ENCODE data around the gene PIEZO1.

The PIEZO1 gene

GRCh38 chr16:88719267-88719932, 65.6 kb downstream of the PIEZO1 start:
- DNase-seq (ENCODE audit: low read depth in 2 of 2), result no peak

DNA sequence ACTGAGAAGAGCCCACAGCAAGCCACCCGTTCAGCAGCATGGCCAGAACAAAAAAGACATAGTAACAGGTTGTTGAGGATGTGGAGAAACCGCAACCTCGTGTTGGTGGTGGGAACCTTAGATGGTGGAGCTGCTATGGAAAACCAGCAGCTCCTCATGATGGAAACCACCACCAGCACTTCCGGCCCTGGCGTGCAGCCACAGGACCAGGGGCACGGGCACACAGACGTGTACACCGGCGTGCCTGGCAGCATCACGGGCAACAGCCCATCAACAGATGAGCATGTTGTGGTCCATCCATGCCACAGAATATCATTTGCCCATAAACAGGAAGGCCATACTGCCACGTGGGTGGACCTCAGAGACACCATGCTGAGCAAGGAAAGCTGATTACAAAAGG, 66.8 kb downstream of the PIEZO1 start:
- no peak for DNase-seq (ENCODE audit: low read depth in 2 of 2)

GRCh38 chr16:88716601-88717001, 68.4 kb downstream of the PIEZO1 start:
- no peak for DNase-seq (ENCODE audit: low read depth in 2 of 2)

DNA sequence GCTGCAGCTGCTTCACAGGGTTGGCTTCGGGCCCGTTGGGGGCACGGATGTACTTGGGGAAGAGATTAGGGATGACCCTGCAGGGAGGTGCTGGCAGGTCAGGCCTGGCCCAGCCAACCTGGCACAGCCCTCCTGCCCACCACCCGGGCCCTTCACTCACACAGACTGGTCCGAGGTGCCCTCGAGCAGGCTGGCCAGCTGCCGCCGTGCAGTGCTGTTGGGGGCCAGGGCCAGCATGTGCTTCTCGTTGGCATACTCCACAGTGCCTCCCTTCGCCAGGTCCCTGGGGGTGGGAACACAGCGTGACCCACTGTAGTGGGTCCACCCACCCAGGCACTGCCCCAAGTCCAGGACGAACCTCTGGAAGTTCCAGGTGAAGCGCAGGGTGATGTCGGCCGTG, 68.8 kb downstream of the PIEZO1 start:
- no peak for DNase-seq (ENCODE audit: low read depth in 2 of 2)

DNA sequence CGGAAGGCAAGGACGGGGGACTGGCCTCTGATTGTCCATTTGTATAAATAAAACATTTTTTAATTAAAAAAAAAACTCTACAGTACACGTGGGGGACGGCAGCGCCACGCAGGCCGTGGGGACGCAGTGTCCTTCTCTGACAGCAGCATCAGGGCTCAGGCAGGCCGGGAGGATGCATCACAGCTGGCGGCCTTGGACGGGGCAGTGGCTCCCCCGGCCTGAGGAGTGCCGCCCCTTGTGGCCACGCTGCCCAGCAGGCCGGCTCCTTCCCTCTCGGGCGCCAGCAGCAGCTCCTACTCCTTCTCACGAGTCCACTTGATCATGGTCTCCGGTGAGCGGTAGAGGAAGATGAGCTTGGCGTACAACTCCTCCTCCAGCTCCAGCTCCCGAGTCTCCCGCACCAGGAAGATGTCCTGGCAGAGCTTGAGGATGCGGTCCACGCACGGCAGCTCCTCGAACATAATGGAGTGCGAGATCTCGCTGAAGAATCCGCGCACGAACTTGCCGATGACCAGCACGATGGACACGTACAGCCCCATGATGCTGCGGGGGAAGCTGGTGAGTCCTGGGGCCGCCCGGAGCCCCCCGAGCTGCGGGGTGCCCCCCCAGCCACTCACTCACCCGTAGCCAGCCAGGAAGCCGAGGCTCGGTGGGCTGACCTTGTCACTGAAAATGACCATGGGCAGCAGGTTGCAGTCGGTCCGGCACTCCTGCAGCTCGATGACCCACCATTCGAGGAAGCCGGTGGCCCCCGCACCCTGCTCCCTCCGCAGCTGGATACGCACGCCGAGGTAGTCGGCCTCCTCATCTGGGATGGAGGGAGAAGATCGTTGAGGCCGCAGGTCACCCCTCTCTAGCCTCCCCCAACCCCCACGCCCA, 69.5 kb downstream of the PIEZO1 start:
- no peak for DNase-seq (ENCODE audit: low read depth in 2 of 2)

DNA sequence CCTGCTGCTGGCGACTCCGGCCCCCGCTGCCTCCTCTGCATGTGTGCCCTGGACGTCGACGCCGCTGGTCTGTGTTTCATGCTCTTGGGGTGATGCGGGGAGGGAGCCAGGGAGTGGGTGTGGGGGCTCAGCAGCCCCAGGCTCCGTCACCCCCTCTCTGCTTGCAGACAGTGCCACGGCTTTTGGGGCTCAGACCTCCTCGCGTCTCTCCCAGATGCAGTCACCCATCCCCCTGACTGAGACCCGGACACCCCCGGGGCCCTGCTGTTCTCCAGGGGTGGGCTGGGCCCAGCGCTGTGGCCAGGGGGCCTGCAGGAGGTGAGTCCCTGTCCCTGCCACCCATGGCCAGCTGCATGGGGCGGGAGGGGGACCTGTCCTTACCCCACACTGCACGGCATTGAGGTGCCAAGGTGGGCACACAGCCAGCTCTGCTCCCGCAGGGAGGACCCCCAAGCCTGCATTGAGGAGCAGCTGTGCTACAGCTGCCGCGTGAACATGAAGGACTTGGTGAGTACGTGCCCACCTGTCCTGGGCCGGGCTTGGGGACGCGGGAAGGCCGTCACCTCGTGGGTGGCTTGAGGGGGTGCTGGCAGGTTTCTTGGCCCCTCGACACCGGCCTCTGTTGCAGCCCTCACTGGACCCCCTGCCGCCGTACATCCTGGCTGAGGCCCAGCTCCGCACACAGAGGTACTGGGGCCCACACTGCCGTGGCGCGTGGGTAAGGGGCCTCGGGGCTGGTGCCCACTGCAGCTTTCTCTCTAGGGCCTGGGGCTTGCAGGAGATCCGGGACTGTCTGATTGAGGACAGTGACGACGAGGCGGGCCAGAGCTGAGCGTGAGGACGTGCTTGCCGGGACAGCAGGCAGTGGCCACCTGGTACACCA, 70.4 kb downstream of the PIEZO1 start:
- DNase-seq (ENCODE audit: low read depth in 2 of 2), result no peak

DNA sequence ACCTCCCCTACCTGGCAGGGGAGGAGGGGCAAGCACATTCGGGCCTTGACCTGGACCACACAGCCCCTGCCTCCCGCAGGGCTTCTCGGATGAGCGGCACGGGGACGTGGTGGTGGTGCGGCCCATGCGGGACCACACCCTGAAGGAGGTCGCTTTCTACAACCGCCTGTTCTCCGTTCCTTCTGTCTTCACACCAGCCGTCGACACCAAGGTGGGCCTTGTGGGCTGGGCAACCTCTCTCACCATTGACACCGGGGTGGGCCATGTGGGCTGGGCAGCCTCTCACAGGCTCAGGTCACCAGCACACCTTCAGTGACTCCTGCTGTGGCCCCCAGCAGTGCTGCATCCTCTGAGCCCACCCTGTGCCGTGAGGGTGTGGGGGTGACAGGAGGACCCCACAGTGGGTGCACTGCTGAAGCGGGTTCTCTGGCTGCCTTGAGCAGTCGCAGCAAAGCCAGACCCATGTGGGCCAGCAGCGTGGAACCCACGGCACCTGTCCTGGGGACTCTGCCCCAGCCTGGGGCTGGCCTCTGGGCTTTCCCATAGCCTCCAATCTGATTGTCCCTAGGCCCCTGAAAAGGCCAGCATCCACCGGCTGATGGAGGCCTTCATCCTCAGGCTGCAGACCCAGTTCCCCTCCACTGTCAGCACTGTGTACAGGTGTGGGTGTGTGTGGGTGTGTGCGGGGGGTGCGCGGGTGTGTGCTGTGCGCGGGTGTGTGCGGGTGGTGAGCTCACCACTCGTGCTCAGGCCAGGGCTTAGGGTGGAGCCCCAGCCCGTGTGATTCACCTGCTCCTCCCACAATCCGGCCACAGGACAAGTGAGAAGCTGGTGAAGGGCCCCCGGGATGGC, 71.2 kb downstream of the PIEZO1 start:
- DNase-seq (ENCODE audit: low read depth in 2 of 2), result no peak

DNA sequence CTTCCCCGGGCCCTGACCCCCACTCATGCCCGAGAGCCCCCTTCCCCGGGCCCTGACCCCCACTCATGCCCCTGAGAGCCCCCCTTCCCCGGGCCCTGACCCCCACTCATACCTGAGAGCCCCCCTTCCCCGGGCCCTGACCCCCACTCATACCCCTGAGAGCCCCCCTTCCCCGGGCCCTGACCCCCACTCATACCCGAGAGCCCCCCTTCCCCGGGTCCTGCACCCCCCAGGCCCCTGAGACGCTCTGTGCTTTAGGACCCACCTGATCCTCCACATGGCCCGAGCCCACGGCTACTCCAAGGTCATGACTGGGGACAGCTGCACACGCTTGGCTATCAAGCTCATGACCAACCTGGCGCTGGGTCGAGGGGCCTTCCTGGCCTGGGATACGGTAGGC, 72.0 kb downstream of the PIEZO1 start:
- DNase-seq (ENCODE audit: low read depth in 2 of 2), result no peak

DNA sequence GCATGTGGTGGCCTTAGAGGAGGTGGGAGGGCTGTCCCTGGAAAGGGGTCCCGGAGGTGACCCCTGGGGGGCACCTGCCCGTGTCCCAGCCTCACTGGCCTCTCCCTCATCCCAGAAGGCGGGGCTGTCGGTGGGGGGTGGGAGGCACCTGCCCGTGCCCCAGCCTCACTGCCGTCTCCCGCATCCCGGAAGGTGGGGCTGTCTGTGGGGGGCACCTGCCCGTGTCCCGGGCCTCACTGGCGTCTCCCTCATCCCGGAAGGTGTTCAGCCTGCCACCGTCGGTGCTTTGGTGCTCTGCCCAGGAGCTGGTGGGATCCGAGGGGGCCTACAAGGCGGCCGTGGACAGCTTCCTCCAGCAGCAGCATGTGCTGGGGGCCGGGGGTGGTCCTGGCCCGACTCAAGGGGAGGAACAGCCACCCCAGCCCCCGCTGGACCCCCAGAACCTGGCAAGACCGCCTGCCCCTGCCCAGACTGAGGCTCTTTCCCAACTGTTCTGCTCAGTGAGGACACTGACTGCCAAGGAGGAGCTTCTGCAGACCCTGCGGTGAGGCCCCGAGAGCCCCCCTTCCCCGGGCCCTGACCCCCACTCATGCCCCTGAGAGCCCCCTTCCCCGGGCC, 72.5 kb downstream of the PIEZO1 start:
- DNase-seq (ENCODE audit: low read depth in 2 of 2), result no peak

GRCh38 chr16:88711750-88712340, 73.2 kb downstream of the PIEZO1 start:
- DNase-seq (ENCODE audit: low read depth in 2 of 2), result no peak

DNA sequence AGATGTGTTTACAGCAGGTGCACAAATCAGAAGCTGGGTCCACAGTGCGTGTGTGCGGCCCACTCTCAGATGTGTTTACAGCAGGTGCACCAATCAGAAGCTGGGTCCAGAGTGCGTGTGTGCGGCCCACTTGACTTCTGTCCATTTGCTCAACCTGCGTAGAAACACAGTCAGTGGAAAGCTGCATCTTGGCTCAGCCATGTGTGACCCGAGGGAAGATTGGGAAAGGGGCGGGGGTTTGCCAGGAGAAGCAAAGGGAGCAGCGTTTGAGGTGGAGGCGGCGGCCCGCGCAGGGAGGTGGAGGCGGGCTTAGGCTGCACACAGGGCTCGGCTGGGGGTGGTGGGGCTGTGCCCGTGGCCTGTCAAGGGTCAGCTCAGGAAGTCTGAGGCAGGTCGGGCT, 74.5 kb downstream of the PIEZO1 start:
- no peak for DNase-seq (ENCODE audit: low read depth in 2 of 2)

GRCh38 chr16:88706965-88707826, 77.8 kb downstream of the PIEZO1 start:
- DNase-seq (ENCODE audit: low read depth in 2 of 2), result no peak

GRCh38 chr16:88706229-88706964, 78.6 kb downstream of the PIEZO1 start, which contains the start of the genes CTU2 and RNF166:
Gene CTU2 (plus strand): TSS chr16:88706503. CDS start chr16:88706531, 28 bp downstream.
Gene RNF166 (minus strand): TSS chr16:88706408. CDS start chr16:88706325, 83 bp downstream.
- peak; percentile 90 to 92 for DNase-seq (ENCODE audit: low read depth in 2 of 2)

GRCh38 chr16:88705801-88706228, 79.2 kb downstream of the PIEZO1 start:
- DNase-seq (ENCODE audit: low read depth in 2 of 2), result no peak

GRCh38 chr16:88705076-88705684, 79.8 kb downstream of the PIEZO1 start:
- no peak for DNase-seq (ENCODE audit: low read depth in 2 of 2)

DNA sequence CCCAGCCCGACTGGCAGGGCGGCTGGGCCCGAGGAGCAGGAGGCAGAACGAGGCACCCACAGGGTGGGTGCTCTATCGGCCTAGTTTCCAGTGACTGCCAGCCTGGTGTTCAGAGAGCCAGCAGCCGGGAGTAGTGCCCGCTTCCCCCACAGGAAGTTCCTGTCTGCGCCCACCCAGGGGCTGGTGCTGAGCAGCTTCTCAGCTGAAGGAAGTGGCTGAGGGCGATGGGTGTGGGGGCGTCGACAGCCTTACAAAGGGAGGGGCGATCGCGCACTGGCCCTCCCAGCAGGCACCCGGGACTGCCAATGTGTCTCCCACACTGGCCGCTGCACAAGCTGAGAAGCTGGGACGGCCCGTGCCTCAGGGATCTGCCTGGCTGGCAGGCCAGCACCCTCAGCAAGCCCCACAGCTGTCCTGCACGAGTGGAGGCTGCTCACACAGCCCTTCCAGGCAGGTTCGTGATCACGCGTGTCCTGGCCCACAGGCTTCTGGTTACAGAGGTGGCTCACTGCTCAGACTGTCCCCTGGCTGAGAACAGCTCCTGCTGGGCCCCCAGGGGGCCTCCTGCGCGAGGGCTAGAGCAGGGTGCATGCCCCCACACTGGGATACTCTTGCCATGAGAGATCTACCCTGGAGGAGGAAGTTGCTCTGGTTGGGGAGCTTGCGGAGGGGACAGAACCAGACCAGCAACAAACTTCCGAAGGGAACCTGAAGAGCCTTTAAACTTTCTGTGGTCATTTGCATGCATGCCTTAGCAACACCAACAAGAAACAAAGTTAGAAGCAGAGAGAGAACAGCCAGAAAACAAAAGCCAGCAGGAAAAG, 81.3 kb downstream of the PIEZO1 start:
- peak; percentile 76 to 79 for DNase-seq (ENCODE audit: low read depth in 2 of 2)
